Adrenal gland (tissue), 5 donors: ENCODE results near the gene RPS19.

ENCODE experiments used
- CTCF ChIP-seq, 6 experiments: fragments of 450-650 bp in 4 of 6; fragments of 200-600 bp in 2 of 6; sonication (generic) in 1 of 6; IDR thresholded peaks; 1 replicate in 5 of 6; 2 replicates in 1 of 6; pipeline versions ENCODE4 v1.5.1 to v1.8.0; 2016 to 2021; ENCODE audit warnings: antibody characterized with exemption in 6 of 6, mild to moderate bottlenecking in 2 of 6, moderate library complexity in 1 of 6
- POLR2A ChIP-seq, 2 donors: fragments of 450-650 bp; IDR thresholded peaks; one replicate each; pipeline ENCODE4 v1.6.1; 2017; ENCODE audit warnings: antibody characterized with exemption in 2 of 2, mild to moderate bottlenecking in 2 of 2, moderate library complexity in 1 of 2
- donor health status: DM: no; HTN: no; CAD: no.

DNA sequence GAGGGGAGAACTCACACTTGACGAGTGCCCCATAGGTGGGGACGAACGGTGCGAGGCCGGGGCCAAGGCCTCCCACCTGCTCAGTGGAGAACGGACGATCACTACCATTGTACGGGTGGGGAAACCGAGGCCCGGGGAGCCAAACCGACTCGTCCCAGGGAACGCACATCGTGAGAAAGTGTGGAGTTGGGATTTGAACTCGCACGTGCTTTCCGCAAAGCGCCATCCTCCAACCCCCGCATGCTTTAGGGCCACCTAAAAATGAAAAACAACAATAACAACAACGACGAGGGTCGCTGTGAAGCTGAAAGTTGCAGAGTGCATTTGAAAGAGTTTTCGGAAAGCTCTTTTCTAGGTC, 23.4 kb downstream of the RPS19 start:
- TF ChIP-seq POLR2A (IDR thresholded peaks at IDR 0.05) = no peak
- no peak for TF ChIP-seq CTCF (IDR thresholded peaks at IDR 0.05)
